KBM-7 (cell line): ENCODE measurements around the gene TMEM240.
"Not testable (repeated sequence)": the region's sequence is repeated elsewhere in the genome, so short reads cannot be mapped to it uniquely, and the experiment has no call there.

Experiments used
- DNase-seq: peaks from one replicate; pipeline ENCODE4 v3.0.0-alpha.2; 2015
- in situ Hi-C: fragments of 300-500 bp; cut with MboI; formaldehyde crosslinking; loops from 2 replicates; pipeline ENCODE4 v1.14.3; 2020; ENCODE audit warnings: low sequenced_read_pairs, low pct_unique_long_range_greater_than_20kb, mixed read lengths

Gene TMEM240

GRCh38 chr1:1529321-1529720 is 11.1 kb downstream of the TMEM240 start:
- no peak for DNase-seq
- in situ Hi-C loops = no loop called here

GRCh38 chr1:1528301-1529267 is 11.8 kb downstream of the TMEM240 start:
- in situ Hi-C loops = no loop called here

GRCh38 chr1:1527092-1527816 is 13.2 kb downstream of the TMEM240 start:
- in situ Hi-C loops = no loop called here
- no peak for DNase-seq

More at GRCh38 chr1:1528301-1529267, 11.8 kb downstream of the TMEM240 start:
- DNase-seq = no peak

- in situ Hi-C loops, DNase-seq: not testable (repeated sequence)
Measured at GRCh38 chr1:1526476-1526875, 13.9 kb downstream of the TMEM240 start.

GRCh38 chr1:1524750-1525383 is 15.6 kb downstream of the TMEM240 start:
- DNase-seq, in situ Hi-C loops: not testable (repeated sequence)

- in situ Hi-C loops, DNase-seq: not testable (repeated sequence)
Measured at GRCh38 chr1:1523651-1524050, 16.8 kb downstream of the TMEM240 start.

- DNase-seq, in situ Hi-C loops: not testable (repeated sequence)
Measured at GRCh38 chr1:1523226-1523625, 17.2 kb downstream of the TMEM240 start.

- DNase-seq, in situ Hi-C loops: not testable (repeated sequence)
Measured at GRCh38 chr1:1522536-1522935, 17.9 kb downstream of the TMEM240 start.

- in situ Hi-C loops = no loop called here
- no peak for DNase-seq
Measured at GRCh38 chr1:1521331-1521730, 19.1 kb downstream of the TMEM240 start.

GRCh38 chr1:1519805-1520505 is 20.5 kb downstream of the TMEM240 start:
- in situ Hi-C loops, DNase-seq: not testable (repeated sequence)

GRCh38 chr1:1518621-1519007 is 21.8 kb downstream of the TMEM240 start:
- in situ Hi-C loops, DNase-seq: not testable (repeated sequence)

GRCh38 chr1:1517973-1518620 is 22.3 kb downstream of the TMEM240 start:
- in situ Hi-C loops = no loop called here

GRCh38 chr1:1516923-1517322 is 23.5 kb downstream of the TMEM240 start:
- DNase-seq, in situ Hi-C loops: not testable (repeated sequence)

More at GRCh38 chr1:1517973-1518620, 22.3 kb downstream of the TMEM240 start:
- no peak for DNase-seq

- DNase-seq = peak; percentile 74
- in situ Hi-C loops = not testable (repeated sequence)
Measured at GRCh38 chr1:1514376-1514775, 26.0 kb downstream of the TMEM240 start.

- DNase-seq, in situ Hi-C loops: not testable (repeated sequence)
Measured at GRCh38 chr1:1513675-1514074, 26.7 kb downstream of the TMEM240 start.

GRCh38 chr1:1512425-1512824 is 28.0 kb downstream of the TMEM240 start:
- DNase-seq, in situ Hi-C loops: not testable (repeated sequence)

- peak; percentile 96 for DNase-seq
- in situ Hi-C loops = no loop called here
Measured at GRCh38 chr1:1511533-1512285, 28.7 kb downstream of the TMEM240 start, which contains the start of gene ATAD3A. Gene ATAD3A, plus strand, starts transcription at chr1:1512162. Its CDS starts 107 bp downstream, at chr1:1512269.
